ENCODE results near the gene ADD2.

Gene ADD2

DNA sequence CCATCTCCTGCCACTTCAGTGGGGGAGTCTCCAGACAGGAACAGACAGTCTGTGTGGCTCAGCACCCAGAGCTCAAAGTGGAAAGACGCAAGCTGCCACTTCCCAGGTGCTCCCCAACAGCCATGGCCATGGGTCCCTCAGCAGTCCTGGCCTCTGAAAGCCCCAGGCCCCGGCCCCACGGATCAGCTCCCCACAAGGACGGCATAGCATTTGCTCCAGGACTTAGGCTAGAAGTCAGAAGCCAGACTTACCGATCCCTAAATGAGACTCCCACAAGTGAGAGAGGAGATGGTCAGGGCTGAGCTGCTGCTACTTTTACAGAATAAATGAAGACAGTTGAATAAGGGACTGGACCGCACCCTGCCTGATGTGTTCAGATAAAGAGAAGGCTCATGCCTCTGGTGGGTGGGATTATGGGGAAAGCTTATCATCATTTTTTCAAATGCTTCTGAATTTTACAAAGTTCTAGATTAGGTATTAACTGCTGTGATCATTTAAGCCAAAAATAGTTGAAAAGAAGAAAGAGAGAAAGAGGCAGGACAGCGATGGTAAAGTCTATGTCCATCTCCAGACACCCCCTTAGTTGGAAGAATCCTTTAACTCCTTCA is 50.5 kb downstream of the ADD2 start:
- DNase-seq = no peak

DNA sequence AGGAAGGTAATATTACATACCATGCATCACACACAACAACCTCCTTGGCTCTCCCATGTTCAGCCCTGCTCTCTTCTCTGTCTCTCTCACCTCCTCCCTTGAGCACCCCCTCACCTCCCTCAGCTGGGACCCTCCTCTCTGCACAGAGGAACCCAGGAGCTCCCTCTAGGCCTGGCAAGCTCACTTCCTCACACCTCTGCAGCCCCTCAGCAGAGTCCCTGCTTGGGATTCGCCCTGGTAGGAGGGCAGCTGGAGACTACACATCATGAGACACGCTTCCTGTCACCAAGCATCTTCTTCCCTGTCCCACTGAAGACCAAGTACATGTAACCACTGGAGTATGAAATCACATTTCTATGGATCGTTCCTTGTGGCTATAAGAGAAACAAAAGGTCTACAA is 51.0 kb downstream of the ADD2 start:
- DNase-seq = no peak

DNA sequence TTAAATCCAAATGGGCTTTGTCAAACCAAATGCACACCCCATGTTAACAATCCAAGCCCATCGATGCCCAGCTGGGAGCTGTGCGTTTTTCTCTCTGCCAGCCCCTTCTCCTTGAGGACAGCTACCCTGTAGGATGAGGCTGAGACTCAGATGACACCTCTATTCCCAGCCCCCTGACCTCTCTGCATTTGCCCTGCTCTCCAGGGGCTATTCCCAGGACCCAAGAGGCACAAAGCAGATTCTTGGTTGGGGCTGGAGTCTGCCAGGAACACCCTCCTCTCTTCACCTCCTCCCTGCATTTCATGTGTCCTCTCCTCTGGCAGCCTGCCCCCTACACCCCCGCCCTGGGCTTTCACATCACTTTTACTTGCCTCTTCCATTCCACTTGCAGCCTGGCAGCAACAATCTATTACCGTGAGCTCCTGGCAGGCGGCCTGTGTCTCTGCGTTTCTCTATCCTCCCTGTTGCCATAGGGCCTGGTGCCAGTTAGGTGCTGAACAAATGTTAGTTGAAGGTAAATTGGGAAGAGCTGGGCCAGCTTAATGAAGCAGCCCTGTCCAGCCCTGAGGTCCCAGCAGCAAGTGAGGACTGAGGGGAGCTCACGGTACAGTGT is 51.8 kb downstream of the ADD2 start:
- DNase-seq = no peak

DNA sequence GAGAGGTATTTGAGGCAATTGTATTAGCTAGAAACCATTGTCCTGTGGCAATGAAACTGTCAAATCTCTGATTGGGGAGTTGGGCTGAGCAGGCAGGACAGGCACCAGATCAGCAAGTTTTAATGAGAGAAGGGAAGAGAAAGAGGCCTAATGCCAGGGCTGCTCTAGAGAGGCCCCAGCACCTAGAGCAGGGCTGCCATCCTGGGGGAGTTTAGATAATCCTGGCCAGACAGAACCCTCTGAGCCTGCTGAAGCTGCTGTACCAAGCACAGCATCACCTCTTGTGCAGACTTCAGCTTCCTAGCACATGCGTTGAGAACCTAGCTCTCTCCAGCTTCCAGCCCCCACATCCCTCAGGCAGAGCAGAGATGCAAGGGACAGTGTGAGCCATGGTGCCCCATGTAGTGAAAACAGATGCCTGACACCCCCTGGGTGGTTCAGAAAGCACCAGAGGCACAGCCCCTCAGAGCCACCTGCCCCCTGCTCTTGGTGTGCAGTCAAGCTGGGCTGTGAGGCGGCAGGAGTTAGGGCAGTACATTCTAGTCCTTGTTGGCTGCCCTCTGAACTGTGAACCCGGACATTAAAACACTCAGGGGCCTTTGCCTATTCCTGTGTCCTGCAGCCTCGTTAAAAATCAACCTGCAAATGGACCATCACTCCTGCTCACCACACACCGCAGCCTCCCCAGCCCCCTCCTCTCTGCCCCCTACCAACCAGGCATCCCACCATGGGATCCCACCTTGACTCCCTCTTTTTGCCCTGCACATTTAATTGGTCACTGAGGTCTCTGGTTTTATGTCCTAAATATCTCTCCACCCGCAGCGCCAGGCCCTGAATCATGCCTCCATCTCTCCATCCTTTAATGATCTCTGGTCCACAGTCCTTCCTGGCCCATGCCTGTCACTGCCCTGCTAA is 52.7 kb downstream of the ADD2 start:
- DNase-seq = no peak

DNA sequence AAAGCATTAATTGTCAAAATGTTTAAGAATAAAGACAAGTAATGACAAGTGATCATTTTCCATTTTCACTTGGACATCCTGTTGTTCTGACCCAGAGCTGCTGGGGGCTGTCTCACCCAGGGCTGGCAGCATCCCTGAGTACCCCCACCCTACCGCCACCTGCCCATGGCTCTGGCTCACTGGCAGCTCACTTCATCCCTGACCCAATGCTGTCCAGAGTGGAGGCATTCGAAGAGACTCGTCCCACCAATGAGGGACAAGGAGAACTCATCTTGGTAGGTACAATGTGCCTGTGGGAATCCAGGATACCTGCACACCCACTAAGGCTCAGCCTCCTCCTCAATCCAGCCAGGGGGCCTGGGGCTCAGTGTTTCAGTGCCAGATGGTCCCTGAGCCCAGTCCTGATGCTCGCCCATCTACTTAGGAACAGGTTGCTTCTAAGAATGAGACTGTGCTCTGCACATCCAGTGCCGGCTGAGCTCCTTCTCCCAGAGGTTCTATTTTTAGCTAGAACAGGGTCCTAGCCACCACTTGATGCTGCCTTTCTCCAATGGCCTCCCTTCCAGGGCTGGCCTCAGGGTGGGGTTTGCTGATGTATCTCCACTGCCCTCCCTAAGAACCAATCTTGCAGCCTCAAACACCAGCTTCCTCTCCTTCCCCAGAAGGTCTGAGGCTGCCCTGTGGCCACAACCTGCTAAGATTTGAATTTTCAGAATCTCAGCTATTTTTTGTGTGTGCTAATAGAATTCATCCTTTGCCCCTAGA is 53.7 kb downstream of the ADD2 start:
- no peak for DNase-seq

DNA sequence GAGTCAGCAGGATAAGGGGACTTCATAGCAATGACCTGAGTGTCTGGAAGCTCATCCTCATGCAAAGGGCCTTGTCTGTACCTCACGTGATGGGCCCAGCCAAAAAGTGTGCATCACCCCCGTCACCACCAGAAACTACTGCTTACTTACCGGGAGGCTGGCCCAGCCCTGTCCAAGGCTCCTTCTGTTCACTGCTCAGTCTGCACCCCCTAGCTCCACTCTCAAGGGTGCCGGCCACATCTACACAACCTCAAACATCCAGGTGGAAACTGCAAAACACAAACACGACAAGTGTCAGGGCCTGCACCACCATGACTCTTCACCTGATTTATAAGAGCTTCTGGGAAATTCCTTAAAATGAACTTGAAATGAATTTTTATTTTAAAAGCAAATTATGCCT is 55.1 kb downstream of the ADD2 start:
- no peak for DNase-seq

DNA sequence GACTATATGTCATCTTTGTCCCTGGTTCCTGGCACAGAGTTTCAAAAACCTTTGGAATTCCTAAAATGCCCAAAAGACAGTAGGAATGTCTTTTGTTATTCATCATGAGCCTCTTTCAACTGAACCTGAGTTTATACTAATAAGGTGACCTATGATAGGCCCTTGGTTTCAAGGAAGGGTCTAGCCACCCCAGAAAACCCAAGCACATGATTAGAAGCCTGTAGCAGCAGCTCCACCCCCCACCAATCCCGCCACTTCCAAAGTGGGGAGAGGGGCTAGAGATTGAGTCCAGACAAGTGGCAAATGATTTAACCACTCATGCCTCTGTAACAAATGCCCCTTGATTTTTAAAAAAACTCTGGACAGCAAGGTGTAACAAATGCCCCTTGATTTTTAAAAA is 56.8 kb downstream of the ADD2 start:
- DNase-seq = no peak

DNA sequence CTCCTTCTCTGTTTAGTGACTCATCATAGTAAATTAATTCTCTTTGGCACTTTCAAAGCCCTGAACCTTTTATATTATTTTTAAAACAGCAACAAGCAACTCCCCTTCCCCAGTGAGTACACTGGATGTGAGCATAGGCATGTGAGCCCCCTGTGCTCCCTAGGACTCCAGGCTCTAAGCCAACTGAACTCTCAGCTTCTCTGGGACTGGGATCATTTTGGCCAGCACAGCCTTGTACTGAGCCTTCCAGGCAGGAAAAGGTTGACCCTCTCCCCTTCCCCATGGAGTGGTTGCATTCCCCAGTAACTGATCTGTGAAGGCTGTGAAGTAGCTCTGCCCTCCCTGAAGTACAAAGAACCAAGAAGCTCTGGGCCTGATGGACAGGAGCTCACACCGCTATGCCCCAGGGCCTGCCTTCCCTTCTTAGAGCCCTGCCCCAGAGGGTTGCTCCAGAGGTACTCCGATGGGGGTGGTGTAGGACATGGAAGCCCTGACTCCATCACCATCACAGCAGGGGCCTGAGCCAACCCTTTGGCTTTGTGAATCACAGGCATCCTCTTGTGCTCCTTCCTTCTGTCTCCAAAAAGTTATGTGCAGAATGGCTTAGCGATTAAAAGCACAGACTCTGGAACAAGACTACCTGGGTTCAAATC is 57.8 kb downstream of the ADD2 start:
- no peak for DNase-seq

DNA sequence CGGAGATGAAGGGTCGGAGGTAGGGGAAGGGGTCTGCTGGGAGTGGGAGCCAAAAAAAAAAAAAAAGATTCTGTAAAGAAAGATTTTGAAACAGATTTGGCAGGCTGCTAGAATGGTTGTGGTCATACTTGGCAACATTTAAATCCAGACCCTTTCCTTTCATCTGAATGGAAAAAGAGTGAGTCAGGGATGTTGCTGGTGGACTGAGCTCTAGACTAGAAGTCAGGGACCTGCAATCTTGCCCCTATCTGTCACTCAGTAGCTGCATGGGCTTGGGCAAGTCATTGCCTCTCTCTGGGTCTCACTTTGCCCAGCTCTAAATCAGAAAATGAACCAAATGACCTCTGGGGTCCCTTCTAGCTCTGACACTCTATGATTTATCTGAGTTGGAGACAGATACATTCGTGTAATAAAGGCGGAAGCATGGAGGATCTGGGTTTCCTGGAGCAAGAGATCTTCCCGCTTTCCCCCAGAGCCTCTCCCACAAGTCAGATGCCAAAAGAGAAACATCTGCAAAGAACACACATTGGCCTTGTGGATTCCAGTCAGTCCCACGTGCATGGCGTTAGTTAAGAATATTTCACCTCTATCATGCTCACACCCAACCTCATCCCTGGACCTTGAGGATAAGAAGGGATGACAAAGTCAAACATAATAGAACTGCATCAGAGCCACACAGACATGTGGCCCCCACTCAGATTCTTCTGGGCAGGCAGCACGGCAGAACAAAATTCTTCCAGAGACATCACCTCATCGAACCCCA is 58.5 kb downstream of the ADD2 start:
- DNase-seq = peak; percentile 13

DNA sequence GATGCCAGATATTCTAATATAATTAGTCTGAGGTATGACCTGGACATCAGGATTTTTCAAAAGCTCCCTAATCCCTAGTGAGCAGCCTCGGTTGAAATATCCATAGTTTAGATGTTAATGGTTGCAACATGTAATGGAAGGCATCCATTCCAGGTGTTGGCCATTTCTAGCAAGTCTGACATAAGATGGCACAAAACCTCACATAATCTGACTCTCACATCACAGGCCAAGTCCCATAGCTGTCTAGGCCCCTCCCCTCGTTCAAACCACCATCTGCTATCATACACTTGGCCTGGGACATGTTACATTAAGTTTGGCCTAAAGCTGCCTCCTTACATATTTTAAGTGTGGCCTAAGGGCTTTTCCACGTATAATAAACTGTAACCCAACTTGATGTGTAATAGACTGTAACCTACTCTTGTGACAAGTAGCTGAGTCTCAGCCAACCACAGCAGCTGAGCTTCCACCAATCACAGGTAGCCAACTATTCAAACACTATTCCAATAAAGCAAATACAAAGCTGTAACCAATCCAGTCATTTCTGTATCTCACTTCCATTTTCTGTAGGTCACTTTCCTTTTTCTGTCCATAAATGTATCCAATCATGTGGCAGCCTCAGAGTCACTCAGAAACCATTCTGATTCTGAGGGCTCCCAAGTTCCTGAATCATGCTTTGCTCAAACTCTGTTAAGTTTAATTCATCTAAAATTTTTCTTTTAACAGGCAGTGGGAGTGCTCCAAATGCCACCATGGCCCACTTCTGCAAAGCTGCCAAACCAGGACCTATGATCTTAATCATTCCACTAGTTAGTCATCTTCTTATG is 59.4 kb downstream of the ADD2 start:
- DNase-seq = peak; percentile 62

DNA sequence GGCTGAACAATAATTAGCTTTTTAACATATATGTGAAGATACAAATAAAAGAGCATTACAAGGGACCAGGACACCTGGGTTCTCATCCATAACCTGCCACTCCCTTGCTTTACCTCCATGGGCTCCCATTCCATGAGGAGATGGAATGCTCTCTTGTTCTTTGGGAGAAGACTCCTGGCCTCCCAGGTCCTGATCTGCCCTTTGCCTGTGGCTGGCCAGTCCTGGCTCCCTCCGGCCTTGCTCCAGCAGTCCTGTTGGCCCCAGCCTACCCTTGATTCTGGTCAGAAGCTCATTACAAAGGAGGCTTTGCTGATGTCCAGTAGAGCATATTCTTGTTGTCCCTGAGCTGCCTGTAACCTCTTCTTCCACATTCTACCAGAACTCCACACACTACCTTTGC is 60.3 kb downstream of the ADD2 start:
- no peak for DNase-seq

DNA sequence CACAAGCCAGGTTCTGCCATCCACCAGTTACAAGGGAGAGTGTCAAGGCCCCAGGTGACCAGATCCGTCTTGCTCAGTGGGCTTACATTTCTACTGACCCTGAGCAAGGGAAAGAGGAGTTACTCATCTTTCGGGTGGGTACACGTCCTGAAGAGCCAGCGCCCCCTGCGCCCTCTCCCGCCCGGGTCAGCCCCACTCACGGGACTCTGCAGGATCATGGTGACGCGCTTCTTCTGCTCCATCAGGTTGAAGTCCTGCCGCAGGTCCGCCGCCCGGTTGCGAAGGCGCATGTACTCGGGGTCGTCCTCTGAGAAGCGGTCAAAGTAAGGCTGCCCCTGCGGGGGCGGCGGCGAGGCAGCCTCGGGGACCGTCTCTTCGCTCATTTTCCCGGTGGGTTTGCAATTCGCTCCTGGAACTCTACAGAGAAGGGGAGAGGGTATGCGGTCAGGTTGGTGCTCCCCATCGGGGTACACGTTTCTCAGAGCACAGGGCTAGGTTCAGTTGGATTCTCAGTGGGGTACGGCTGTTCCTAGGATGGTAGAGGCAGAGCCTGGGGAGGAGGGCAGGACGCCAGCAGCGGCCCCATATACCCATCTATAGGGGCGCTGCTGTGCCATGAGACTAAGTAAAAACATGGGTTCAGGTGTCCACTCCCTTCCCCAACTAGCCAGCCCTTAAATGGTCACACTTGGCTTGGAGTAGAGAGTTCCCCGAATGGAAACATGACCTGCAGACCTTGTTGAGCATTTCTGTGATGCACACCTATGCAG is 61.8 kb downstream of the ADD2 start:
- no peak for DNase-seq

DNA sequence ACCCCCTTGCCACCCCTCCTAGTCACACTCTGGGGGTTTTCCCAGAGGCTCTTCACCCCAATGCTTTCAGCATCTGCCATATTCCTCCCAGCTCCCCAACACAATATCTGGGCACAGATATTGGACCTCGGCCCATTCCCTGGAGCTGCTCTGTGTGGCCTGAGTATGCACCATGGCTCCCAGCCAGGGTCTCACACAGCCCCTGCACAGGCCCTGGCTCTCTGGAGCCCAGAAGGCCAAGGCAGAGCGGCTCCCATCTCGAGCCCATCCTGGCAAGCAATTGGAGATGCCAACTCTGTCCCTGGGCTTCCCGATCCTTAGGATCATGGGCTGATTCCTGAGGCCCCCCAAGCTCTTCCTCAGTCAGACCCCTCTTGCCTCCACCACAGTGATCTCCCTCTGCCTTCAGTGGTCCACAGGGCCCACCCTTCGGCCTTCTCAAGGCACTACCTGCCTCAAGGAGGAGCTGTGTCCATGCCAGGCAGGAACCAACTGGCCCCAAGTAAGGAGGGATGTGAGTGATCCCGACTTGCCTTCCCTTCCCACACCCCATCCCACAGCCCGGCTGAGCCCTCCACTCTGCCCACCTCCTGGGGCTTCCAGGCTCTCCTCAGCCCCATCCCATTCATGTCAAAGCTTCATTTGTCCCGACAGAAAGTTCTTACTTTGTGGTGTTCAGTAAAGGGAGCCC is 62.7 kb downstream of the ADD2 start:
- DNase-seq = no peak

DNA sequence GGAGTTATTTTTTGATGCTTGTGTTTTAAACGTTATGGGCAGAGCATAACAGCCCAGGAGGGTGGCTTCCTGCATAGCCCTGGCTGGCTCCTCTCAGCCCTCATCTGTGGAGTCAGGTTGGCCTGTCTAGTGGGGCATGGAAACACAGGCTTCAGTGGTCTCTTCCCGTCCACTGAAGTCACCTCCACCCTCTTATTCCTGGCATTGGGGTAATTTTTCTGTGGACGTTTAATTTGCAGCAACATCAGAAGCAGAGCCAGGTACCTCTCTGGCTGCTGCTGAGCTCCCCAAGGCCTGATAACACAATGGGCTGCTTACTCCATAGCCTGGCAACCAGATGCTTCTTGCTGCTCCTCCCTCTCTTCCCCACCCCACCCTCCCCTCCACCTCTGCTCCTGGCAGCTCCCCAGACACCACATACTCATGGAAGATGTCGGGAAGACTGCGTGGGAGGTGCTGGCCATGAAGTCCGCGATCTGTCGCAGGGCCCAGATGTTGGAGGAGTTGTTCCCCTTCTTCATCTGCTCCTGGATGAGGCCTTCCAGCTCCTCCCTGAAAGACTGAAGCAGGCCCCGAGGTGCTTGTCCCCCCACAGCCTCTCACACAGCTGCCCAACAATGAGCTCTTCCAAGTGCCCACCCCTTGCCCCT is 64.0 kb downstream of the ADD2 start:
- DNase-seq = no peak

DNA sequence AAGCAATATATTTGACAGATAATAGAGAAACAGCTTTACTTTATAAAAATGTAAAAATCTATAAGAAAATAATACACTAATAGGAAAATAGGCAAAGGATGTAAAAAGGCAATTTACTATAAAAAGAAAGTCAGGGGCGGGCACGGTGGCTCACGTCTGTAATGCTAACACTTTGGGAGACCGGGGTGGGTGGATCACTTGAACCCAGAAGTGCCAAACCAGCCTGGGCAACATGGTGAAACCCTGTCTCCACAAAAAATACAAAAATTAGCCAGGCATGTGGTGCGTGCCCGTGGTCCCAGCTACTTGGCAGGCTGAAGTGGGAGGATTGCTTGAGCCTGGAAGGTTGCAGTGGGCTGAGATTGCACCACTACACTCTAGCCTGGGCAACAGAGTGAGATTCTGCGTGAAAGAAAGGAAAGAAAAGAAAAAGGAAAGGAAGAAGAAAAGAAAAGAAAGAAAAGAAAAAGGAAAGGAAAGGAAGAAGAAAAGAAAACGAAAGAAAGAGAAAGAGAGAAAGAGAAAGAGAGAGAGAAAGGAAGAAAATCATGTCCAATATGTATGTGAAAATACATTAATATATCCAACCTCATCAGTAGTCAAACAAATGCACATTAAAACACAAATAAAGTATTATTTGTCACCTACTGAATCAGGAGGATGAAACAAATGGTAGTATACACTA is 65.1 kb downstream of the ADD2 start:
- DNase-seq = no peak

DNA sequence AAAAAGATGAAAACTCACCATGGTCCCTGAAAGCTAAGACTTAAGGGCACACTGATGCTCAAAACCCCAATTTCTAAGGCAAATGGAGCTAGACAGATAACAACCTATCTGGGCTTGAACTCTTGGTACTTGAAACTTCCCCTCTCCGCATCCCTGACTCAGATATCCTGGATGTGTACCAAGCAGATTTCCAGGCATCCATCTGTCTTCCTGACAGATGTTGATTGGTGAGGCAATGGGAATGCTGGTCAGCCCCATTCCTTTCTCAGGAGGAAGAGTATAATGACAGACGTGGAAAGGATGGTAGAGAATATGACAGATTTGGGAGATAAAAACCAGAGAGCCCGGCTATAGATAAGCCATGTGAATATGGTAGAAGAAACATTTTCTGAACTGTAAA is 69.2 kb downstream of the ADD2 start:
- no peak for DNase-seq

DNA sequence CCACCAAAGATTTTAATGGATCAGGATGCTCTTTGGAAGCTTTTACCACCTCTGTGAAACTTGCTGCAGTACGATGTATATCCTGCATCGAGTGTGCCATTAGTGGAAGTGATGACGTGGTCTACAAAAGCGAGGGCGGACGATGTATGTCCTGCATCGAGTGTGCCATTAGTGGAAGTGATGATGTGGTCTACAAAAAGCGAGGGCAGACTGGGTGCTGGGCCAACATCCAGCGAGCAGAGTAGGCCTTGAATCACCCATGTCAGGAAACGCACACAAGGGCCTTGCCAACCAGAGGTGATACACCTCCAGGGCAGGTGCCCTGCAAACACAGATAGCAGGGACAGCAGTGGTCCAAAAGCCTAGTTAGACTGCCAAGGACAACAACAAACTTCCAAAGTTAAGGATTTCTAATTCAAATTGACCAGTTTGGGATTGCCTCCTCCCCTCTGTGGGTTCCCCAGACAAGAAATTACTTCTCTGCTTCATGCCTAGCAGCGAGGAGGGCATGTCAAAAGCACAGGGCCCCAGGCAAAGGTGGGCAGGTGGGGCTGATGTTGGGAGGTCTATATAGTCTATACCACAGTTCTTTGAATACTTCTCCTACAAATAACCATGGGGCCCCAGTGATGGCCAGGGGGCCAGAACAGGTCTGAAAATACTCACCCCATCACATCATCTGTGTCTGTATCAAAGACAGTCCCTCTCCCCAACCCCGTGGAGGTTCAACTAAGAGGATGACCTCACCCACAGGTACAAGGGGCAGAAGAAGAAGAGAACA is 70.2 kb downstream of the ADD2 start:
- no peak for DNase-seq

DNA sequence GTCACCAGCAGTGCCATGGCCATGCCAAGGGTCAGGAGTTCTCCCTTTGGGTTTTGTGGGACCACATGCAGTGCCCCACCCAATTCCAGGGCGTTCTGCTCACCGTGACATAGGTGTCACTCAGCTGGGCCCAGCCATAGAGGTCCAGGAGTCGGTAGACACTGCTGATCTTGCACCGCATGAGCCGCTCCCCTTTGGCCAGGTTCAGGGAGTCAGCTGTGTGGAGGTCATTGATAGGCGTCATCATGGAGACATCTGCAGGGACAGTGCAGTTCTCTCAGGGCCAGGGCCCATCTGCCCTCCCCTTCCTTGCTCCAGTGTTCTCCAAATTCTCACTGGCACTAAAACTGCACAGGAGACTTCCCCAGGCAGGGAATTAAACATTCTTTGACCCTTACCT is 71.9 kb downstream of the ADD2 start:
- DNase-seq = no peak

Data from activated CD4-positive, alpha-beta T cell treated with anti-CD3 and anti-CD28 coated beads for 48 hours (primary cell).